Testis (tissue), 2 donors: ENCODE data around the gene EFR3B.

Experiments
- POLR2A ChIP-seq: fragments of 450-650 bp; IDR thresholded peaks from one replicate; pipeline ENCODE4 v1.6.1; 2017; ENCODE audit warnings: antibody characterized with exemption, mild to moderate bottlenecking, moderate library complexity
- TF ChIP-seq, protein P1 (sequence below), 3 experiments: fragments of 450-650 bp in 2 of 3; fragments of 200-600 bp in 1 of 3; sonication (generic) in 1 of 3; IDR thresholded peaks; one replicate each; pipeline ENCODE4 v1.5.1; 2016 to 2019; ENCODE audit warnings: antibody characterized with exemption in 3 of 3, mild to moderate bottlenecking in 2 of 3, moderate library complexity in 1 of 3

- TF ChIP-seq, protein P1, sequence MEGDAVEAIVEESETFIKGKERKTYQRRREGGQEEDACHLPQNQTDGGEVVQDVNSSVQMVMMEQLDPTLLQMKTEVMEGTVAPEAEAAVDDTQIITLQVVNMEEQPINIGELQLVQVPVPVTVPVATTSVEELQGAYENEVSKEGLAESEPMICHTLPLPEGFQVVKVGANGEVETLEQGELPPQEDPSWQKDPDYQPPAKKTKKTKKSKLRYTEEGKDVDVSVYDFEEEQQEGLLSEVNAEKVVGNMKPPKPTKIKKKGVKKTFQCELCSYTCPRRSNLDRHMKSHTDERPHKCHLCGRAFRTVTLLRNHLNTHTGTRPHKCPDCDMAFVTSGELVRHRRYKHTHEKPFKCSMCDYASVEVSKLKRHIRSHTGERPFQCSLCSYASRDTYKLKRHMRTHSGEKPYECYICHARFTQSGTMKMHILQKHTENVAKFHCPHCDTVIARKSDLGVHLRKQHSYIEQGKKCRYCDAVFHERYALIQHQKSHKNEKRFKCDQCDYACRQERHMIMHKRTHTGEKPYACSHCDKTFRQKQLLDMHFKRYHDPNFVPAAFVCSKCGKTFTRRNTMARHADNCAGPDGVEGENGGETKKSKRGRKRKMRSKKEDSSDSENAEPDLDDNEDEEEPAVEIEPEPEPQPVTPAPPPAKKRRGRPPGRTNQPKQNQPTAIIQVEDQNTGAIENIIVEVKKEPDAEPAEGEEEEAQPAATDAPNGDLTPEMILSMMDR (IDR thresholded peaks at IDR 0.05), result no peak
- TF ChIP-seq POLR2A, result no peak
These were observed 49.4 kb downstream of the EFR3B start for GRCh38 chr2:25091265-25091664.
